Retinal pigment epithelial cell (primary cell): ENCODE results near the gene C8G.

Experiments used
- DNase-seq: peaks from one replicate; pipeline ENCODE4 v3.0.0-alpha.2; 2010; ENCODE audit warnings: low read depth
- H3K4me3 ChIP-seq: 2 replicates; pipeline ENCODE4 v1.5.1; 2011; ENCODE audit warnings: mild to moderate bottlenecking, low read length, control low read depth, moderate library complexity
- TF ChIP-seq, protein P1 (sequence below): conservative IDR thresholded peaks from 2 replicates; pipeline ENCODE4 v1.5.1; 2011; ENCODE audit warnings: low read depth, low read length, control low read depth, inconsistent platforms

Gene C8G

DNA sequence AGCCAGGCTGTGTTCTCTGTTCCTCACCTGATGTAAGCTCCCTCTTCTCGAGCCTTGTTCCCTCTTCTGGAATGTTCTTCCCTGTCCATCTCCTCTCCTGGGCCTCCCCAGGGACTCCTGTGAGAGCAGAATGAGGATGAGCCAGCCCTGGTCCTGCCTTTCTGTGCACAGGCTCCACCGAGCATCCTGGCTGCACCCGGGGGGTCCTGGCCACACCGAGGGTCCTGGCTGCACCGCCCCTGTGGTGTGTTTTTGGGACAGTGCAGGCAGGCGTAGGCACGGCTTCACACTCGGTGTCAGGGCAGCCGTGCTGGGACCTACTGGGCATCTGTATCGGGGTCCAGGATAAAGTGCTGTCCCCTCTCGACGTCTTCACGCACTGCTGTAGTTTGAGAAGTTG lies 18.3 kb upstream of the C8G start:
- H3K4me3 ChIP-seq: no peak overlapping the region
- TF ChIP-seq, protein P1, sequence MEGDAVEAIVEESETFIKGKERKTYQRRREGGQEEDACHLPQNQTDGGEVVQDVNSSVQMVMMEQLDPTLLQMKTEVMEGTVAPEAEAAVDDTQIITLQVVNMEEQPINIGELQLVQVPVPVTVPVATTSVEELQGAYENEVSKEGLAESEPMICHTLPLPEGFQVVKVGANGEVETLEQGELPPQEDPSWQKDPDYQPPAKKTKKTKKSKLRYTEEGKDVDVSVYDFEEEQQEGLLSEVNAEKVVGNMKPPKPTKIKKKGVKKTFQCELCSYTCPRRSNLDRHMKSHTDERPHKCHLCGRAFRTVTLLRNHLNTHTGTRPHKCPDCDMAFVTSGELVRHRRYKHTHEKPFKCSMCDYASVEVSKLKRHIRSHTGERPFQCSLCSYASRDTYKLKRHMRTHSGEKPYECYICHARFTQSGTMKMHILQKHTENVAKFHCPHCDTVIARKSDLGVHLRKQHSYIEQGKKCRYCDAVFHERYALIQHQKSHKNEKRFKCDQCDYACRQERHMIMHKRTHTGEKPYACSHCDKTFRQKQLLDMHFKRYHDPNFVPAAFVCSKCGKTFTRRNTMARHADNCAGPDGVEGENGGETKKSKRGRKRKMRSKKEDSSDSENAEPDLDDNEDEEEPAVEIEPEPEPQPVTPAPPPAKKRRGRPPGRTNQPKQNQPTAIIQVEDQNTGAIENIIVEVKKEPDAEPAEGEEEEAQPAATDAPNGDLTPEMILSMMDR: no peak
- no peak for DNase-seq

DNA sequence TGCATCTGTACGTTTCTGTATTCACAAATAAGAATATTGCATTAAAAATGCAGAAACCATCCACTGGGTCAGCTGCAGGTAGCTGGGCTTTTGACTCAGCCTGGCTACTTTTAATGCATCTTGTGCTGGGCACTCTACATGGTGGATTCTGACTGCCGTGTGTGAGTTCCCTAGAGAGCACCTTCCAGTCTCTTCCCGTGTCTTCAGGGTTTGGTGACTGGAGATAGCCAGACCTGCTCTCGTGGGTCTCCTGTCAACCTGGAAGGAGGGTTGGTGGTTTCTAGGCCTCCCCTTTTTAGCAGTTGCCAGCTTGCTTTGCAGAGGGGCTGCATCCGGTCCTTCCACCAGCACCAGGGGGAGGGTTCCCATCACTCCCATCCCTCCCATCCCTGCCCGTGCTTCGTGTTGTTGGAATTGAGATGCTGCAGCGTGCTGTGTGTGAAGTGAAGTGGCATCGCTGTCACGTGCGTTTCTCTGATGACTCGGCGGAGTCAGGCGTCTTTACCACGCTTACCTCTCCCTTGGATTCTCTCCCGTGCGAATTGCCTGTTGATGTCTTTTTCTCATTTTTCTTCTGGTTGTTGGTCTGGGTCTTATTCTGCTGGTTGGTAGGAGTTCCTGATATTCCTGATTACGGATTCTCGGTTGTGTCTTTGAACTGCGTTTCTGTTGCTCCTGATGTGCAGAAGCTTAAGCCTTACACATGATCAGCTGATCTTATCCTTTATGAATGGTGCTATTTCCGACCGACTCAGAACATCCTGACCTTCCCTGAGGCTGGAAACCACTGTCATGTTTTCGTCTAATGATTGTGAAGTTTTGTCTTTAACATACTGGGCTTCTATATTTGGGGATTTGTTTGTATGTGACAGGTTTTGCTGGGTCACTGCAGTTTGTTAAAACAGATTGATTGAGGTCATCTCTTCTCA lies 17.4 kb upstream of the C8G start:
- TF ChIP-seq, protein P1: no peak
- no peak for DNase-seq

DNA sequence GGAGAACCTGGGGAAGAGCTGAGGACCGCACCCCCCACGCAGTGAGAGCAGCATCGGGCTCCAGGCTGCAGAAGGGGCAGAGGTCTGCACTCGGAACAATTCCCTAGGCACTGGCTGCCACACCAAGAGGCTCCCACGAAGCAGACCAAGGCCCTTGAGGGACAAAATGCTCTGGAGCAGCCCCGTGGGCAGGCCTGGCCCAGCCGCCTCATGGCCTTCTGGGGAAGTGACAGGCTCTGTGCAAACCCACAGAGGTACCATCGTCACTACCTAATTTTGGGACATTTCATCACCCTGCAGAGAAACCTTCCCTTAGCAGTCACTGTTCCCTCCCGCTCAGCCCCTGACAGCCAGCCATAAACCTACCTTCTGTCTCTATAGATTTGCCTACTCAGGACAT lies 16.5 kb upstream of the C8G start:
- TF ChIP-seq, protein P1: no peak
- H3K4me3 ChIP-seq: no peak overlapping the region
- no peak for DNase-seq

More for the DNA sequence above, 17.4 kb upstream of the C8G start:
- no peak overlapping the region for H3K4me3 ChIP-seq

DNA sequence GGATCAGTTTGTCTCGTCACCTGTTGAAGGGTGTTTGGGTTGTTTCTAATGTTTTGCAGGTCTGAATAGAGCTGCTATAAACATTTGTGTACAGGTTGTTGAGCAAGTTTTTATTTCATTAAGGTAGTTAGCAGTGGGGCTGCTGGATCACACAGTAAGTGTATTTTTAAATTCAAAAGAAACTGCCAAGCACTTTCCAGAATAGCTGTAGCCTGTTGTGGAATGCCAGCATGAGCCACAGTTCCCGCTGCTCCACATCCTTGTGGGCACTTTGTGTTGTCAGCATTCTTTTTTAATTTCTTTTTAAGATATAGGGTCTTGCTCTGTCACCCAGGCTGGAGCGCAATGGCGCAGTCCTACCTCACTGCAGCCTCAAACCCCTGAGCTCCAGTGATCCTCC lies 15.0 kb upstream of the C8G start:
- no peak for DNase-seq
- TF ChIP-seq, protein P1: no peak
- H3K4me3 ChIP-seq: no peak overlapping the region

DNA sequence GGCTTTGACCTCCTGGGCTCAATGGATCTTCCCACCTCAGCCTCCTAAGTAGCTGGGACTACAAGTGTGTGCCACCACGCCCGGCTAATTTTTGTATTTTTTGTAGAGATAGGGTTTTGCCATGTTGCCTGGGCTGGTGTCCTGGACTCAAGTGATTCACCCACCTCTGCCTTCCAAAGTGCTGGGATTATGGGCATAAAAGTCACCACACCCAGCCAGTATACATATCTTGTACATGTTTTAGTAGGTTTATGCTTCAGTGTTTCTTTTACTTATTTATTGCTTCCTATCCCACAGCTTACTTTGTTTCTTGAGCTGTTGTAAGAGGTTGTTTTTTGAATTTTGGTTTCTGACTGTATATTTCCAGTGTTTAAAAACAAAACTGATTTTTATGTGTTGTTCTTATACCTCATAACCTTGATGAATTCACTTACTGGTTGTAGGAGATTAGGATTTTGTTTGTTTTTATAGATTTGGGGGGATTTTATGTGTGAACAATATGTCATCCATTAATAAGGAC lies 13.4 kb upstream of the C8G start:
- no peak for DNase-seq
- no peak overlapping the region for H3K4me3 ChIP-seq
- TF ChIP-seq, protein P1: no peak

DNA sequence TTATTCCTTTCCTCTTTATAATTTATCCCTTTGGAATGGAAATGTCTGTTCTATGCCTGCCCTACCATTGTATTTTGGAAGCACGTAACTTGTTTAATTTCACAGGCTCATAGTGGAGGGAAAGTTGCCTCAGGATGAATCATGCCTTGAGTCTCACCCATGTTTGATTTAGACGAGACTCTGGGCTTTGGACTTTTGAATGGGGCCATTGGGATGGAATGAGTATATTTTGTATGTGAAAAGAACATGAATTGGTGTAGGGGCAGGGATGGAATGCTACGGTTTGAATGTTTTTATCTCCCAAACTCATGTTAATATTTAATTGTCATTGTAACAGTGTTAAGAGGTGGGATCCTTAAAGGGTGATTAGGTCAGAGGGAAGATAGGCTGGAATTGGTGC lies 10.8 kb upstream of the C8G start:
- TF ChIP-seq, protein P1: no peak
- DNase-seq: no peak

DNA sequence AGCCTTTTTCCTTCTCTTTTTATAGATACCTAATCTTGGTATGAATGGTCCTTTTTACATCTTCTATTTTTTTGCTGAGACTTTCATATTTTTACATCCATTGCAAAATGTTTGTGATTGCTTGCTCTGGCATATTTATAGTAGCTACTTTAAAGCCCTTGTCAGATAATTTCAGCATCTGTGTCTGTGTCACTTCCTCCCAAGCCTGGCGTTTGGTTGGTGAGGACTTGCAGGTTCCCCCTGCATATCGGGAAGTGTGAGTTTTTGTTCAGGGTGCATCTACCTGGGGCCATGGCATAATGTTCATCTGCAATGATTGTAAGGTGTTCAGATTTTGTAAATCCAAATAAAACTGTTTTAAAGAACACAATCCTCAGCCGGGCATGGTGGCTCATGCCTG lies 9.4 kb upstream of the C8G start:
- TF ChIP-seq, protein P1: no peak
- DNase-seq: no peak
- no peak overlapping the region for H3K4me3 ChIP-seq

More for the DNA sequence above, 10.8 kb upstream of the C8G start:
- no peak overlapping the region for H3K4me3 ChIP-seq
